GM19351 (cell line): ENCODE measurements around the gene C17orf100.

ENCODE experiments used
- ATAC-seq: cut with Tn5 transposase; IDR thresholded peaks from one replicate; pipeline ENCODE4 v1.9.1; 2021; ENCODE audit warnings: mild to moderate bottlenecking, moderate library complexity; ENCODE audit not compliant: unreplicated experiment

The C17orf100 gene

DNA sequence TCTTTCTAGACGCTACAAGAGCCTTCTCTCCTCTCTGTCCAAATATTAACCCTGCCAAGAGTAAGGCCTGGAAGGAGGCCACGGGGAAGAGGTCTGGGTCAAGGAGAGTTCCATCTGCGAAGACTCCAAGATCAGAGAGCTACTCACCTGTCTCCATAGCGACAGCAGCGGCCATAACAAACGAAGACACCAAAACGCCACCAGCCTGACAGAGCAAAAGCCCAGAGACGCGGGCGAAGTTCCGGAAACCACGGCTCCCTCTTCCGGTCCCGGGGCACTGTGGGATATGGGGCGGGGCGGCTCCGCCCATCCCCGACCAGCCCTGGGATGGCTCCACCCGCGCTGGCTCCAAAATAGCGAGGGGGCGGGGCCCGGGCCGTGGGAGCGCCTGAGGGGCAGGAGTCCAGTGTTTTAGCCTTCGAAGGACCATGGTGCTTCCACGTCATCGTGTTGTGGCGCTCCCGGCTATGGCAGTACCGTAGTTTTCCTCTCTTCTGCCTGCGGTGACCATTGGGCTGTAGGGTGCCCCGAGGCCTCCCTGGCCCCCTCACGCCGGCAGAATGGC is at the start of gene C17orf100, which contains the start of gene MED31:
Gene C17orf100, plus strand, starts transcription at position 409 of the 565 bp plus-strand sequence. Its CDS starts 152 bp downstream, at position 561.
Gene MED31, minus strand, starts transcription at position 252 of the 565 bp plus-strand sequence. Its CDS starts 77 bp downstream, at position 175.
- peak; percentile 85 for ATAC-seq

DNA sequence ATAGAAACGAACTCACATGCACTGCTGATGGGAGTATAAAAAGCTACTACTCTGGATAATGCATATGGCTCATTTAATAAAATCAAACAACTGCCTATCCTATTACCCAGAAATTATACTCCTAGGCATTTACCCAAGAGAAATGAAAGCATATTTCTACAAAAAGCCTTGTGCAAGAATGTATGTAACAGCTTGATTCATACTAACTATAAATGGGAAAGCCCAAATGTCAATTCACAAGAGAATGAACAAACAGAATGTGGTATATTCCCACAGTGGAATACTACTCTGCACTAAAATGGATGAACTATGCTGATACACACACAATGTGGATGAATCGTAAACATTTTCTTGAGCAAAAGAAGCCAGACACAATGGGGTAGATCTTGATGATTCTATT is 49.4 kb upstream of the C17orf100 start:
- ATAC-seq, result no peak

DNA sequence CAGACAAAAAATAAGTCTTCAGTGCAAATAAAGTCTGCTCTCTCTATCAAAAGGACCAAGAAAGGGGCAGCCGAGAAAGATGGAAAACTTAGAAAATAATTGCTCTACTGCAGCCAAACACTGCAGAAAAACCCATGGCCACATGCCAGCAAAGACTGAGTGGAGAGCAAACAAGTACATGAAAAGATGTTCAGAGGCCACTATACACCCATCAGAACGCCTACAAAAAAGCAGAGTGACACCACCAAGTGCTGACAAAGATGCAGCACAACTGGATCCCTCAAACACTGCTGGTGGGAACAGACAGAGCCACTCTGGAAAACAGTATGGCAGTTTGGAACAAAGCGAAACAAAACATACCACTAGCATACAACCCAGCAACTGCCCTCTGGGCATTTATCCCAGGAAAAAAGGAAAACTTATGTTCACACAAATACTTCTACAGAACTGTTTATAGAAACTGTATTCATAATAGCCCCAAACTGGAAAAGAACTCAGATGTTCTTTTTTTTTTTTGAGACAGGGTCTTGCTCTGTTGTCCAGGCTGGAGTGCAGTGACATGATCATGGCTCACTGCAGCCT is 47.7 kb upstream of the C17orf100 start:
- no peak for ATAC-seq

DNA sequence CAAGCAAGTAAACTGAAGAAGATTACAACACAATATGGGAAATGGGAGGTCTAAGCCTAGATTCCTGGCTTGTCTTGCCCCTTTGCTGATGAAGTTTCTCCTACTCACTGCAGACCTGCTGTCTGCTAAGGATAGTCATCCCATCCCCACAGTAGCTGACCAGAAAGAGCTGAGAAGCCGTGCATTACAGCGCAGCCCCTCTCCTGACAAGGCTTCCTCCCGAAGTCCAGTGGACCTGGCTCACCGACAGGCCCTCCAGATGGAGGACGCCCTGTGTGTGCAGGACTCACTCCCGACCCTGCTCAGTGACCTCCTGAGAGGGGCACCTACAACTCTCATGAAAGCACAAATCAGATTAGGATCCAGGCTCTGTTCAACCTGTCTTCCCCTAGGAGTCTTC is 46.4 kb upstream of the C17orf100 start:
- no peak for ATAC-seq

DNA sequence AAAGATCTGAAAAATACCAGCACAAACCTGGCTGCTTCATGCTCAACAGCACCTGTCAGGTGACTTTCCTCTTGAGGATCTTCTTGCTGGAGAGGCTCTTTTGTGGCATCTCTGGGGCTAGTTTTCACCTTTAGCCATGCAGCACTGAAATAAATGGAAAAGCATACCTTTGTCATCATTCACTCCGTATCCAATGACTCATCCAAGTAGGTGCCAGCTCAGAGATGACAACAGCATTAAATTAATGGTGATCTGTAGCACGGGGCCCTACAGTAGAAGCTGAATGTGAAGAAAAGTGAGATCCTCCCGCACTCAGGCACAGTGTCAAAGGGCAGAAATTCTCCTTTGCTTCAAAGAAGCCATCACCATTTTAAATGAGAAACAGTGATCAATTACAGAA is 43.2 kb upstream of the C17orf100 start:
- ATAC-seq, result no peak

DNA sequence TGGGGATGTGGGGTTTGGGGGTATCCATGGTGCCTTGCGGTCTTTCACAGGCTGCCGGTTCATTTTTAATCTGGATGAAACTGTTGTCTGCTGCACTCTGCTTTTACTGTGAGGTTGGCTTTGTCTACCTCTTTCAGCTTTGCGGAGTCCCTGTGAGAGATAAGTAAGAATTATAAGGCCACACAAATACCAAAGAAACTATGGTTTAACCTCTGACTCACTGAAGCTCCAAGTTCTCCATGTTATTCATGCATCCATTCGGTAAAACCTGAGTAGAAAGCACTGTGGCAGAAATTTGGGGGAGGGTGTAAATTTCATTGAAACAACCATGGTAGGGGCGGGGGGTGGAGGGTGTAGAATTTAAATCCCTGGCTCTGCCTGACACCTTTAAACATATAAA is 41.6 kb upstream of the C17orf100 start:
- ATAC-seq, result no peak

DNA sequence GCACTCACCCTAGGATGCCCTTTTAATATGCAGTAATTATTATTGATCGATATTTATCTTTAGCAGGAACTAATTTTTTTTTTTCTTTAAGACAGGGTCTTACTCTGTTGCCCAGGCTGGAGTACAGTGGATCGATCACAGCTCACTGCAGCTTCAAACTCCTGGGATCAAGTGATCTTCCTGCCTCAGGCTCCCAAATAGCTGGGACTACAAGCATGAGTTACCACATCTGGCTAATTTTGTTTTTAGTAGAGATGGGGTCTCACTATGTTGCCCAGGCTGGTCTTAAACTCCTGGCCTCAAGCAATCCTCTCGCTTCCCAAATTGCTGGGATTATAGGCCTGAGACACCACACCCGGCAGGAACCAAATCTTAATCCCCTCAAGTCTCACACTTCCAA is 40.3 kb upstream of the C17orf100 start:
- ATAC-seq, result no peak

DNA sequence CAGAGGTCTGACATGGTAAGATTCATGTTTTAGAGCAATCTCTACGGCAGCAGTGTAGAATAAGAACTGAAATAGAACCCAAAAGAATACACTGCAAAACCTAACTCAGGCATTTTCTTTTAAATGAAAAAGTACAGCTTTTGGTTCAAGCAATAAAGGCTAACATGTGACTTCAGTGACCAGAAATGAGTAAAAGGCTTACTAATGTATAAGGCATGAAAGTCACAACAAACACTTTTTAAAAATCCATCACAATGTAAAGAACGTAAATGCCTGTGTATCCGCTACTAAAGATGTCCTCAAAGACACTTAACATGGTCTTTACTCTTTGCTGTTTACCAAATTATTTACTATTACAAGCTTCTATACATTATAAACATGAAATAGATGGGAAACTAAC is 27.6 kb upstream of the C17orf100 start:
- ATAC-seq, result no peak

DNA sequence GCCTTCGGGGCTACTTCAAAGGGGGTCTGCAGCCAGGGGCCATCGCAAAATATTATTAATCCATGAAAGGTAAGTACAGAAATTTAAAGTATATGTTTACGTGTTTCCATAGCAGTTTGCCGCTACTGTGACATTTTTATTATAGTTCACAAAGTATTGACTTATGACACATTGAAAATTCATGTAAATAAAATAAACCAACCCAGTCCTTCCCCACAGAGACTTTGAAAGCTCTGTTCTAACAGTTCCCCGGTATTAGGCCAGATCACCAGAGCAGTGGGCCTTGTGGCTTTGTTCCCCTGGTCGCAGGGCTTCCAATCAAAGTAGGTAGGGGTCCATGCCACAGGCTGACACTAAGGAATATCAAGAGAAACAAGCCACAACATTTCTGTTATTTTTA is 24.9 kb upstream of the C17orf100 start:
- ATAC-seq, result no peak

DNA sequence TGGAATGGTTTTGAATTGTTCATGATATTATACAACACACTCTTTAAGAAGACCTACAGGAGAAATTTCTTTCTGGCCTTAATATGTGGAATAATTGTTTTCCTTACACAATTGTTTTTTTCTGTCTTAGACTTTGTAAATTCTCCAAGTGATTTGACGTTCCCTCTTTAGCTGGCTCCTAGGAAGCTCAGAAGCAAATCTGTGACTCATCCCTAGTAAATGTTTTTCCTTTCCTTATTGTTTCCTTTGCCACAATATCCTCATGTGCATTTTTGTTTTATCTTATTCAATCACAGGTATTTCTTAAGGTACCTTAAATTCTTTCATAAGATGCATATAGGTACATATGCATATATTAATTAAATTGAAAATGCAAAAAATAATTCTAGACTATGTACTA is 24.5 kb upstream of the C17orf100 start:
- no peak for ATAC-seq

DNA sequence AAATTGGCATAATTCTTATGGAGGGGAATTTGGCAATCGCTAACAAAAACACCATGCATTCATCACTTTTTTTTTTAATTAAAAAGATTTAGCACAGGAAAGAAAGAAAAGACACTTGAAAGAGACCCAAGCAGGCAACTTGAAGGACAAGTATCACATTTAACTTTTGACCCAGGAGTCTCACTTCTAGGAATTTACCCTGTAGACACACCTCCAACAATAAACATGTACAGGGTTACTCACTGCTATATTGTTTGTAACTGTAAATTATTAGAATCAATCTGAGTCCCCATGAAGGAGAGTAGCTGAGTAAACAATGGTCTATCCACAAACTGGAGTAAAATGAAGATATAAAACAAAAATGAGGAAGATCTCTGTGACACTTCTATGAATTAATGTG is 21.2 kb upstream of the C17orf100 start:
- ATAC-seq, result no peak

DNA sequence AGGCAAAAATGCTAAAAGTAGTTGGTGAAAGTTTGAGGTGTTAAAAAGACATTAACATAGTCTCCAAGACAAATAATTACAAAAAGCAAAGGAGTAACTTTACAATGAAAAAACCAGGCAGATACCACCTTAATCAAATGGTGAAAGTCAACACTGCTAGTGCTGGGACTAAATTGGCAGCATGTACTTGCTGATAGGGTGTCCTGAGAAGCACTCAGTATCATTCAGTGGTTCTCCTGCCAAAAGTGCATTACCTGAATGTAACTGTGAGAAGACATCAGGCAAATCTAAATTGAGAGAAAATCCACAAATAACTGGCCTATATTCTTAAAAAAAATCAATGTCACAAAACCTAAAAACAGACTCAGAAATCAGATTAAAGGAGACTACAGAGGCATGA is 19.0 kb upstream of the C17orf100 start:
- ATAC-seq, result no peak

DNA sequence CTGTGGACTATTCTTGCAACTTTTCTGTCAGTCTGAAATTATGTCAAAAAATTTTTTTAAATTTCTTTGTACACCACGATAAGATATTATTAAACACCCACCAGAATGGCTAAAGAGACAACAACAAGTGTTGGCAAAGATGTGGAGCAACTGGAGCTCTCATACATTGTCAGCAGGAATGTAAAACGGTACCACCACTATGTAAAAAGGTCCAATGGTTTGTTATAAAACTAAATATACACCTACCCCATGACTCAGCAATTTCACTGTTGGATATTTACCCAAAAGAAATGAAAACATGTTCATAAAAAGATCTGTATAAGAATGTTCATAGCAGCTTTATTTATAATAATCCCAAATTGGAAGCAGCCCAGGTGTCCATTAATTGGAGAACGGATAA is 18.3 kb upstream of the C17orf100 start:
- no peak for ATAC-seq

DNA sequence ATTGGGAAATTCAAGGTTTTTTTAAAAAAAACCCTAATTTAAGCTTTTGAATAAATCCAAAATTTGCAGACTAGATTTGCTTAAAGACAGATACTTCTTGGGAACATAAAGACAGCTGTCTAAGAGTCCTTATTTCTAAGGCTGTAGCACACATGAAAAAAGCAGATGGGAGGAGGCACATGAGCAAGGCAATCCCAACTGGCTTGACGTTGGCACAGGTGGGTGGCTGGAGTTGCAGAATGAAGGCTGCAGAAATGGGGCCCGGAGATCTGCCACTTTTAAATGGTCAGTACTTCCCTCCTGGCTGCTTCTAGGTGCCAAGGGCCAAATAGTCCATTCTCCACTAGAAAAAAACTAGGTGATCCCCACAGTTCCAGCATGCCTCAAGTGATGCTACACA is 15.5 kb upstream of the C17orf100 start:
- ATAC-seq, result no peak

DNA sequence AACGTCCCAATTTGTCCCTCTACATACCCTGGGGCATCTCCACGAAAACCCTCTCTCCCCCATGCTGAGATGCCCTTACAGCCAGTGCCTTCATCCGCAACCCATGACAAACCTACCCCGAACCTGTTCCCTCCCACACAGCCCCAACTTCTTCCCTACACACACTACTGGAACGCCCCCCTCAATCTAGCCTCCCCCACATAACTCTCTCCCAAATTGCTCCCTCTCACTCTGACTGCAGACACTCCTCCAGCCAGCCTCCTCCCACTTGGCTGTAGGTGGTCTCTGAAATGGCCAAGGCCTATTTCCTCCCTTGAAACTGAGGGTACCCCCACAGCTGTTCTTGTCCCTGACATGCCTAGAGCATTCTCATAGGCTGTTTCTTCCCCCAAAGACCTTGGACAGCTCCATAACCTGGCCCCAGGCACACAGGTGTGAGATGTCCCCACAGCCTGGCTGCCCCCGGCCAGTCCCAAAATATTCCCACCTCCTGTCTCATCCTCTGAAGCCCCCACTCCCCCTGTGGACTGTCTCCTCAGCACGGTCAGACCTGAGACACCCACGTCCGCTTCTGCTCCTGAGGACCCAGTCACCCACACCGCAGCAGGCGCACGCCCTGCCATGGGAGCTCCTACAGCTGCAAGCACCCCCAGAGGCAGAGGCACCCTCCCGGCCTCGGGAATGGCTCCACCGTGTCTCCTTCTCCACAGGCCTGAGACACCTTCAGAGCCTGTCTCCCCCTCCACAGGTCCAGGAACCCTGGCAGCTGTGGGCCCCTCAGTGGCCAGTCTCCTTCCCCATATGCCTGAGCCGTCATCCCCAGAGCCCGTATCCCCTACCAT is 14.7 kb upstream of the C17orf100 start:
- ATAC-seq, result no peak

DNA sequence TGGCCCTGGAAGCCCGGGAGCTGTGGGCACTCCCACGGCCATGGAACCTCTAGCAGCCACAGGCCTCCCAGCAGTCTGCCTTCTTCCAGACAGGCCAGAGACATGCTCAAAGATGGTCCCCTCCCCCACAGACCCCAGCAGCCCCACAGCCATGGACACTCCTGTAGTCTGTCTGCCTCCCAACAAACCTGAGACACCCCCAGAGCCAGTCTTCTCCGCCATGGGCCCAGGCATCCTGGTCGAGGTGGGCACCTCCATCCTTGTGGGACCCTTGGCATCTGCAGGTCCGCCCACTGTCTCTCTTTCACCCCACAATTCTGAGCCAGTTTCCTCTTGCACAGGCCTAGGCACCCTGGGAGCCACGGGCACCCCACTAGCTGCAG is 14.1 kb upstream of the C17orf100 start:
- ATAC-seq, result no peak

DNA sequence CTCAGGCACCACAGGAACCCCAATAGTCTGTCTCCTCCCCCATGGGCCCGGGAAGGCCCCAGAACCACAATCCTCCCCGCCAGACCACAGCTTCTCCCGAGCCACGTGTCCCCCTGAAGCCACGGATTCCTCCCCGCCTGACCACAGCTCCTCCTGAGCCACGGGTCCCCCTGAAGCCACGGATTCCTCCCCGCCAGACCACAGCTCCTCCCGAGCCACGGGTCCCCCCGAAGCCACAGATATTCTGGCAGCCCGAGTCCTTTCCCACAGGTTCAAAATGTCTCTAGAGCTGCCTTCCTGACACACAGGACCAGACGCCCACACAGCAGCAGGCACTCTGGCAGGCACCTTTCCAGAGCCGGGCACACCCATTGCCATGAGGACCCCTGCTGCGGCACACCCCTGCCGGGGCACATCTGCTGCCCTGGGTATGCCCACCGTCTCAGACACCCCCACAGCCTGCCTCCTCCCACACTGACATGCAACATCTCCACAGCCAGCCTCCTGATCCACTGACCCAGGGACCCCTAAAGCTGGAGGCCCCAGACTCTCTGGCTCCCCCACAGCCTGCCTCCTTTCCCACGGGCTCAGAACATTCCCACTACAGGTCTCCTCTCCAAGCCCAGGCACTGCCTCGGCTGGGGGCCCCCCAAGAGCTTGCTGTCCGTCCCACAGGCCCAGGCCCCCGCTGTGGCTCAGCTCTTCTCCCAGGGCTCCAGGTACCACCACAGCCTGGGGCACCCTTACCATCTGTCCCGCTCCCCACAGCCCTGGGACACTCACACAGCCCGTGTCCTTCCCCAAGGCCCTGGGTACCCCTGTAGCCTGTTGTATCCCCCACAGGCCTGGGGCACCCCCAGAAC is 13.3 kb upstream of the C17orf100 start:
- ATAC-seq, result no peak

DNA sequence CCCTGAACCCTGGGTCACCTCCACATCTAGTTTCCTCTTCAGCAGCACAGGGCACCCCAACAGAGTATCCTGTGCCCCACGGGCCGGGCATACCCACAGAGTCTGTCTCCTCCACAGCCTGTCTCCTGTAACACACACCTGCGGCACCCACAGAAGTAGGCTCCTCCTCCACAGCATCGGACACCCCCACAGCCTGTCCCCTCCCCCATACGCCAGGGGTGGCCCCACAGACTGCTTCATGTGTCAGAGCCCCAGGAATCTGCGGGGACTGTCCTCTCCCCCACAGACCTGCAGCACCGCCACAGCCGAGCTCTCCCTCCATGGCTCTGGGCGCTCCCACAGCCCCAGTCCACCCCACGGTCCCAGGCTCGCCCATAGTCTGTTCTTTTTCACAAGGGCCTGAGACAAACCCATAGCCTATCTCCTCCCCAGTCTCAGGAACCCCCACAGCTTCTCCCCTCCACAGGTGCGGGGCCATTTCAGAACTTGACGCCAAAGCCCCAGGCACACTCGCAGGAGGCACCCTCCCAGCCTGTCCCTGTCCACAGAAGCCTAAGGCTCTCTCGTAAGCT is 12.5 kb upstream of the C17orf100 start:
- ATAC-seq, result no peak

DNA sequence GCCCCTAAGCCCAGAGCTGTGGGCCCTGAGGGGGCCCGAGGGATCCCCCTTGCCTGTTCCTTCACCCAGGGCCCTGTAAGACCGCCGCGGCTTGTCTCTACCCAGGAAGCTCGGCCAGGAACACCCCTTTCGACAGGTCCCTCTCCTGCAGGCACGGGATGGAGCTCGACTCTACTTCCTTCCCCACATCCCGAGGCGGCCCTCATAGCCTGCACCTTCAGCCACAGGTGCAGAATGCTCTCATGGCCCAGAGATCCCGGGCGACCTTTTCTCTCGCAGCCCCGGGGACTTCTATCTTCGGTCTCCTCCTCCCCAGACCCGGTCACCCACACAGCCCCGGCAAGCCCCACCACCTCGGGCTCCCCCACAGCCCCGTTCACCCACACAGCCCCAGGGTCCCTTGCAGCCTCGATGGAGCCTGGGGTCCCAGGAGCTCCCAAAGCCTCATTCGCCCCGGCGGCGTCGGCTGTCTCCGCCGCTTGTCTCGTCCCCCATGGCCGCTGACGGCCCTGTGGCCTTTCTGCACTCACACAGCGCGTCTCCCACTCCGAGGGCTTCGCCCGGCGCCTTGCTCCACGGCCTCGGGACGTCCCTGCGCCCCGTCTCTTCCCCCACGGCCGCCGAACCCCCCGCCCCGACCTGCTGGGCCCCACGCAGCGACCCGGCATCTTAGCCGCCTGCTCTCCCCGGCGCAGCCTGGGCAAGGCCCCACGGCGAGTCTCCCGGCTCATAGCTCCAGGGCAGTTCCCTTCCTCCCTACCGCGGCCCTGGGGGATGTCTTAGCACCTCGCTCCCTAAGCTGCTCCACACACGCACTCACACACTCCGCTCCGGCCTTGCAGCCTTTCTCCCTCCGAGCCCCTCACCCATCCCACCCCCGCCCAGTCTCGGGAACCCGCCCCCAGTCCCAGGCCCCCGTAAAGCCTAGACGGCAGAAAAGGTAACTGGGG is 11.7 kb upstream of the C17orf100 start:
- peak; percentile 7 for ATAC-seq
